Stomach (tissue), 9 donors: ENCODE measurements around the gene UST. TPM values are rescaled to one million over a fixed set of nuclear protein-coding genes. Genes with fewer than 3 reads are reported as not detected.
"Not testable (repeated sequence)": the region's sequence is repeated elsewhere in the genome, so short reads cannot be mapped to it uniquely, and the experiment has no call there.

Source experiments
- DNase-seq, 2 donors: peaks; one replicate each; pipeline versions ENCODE4 v3.0.0 to v3.0.0-alpha.2; 2013 to 2019
- H3K27ac ChIP-seq, 5 donors: fragments of 200-600 bp in 4 of 5; sonication (generic) in 4 of 5; one replicate each; pipeline ENCODE4 v1.5.1; 2013 to 2019; ENCODE audit warnings: mild to moderate bottlenecking in 1 of 5, moderate library complexity in 1 of 5
- H3K27me3 ChIP-seq, 3 donors: fragments of 200-600 bp; sonication (generic); one replicate each; pipeline ENCODE4 v1.5.1; 2017 to 2019; ENCODE audit warnings: mixed run types in 1 of 3
- H3K36me3 ChIP-seq, 4 donors: fragments of 200-600 bp; sonication (generic); 1 replicate in 3 of 4; 2 replicates in 1 of 4; pipeline ENCODE4 v1.5.1; 2016 to 2019
- H3K4me1 ChIP-seq, 4 donors: fragments of 200-600 bp; sonication (generic); one replicate each; pipeline ENCODE4 v1.5.1; 2016 to 2019
- H3K4me3 ChIP-seq, 4 donors: fragments of 200-600 bp; sonication (generic) in 3 of 4; one replicate each; pipeline ENCODE4 v1.5.1; 2016 to 2019; ENCODE audit warnings: mild to moderate bottlenecking in 1 of 4
- H3K9me3 ChIP-seq, 4 donors: fragments of 200-600 bp; sonication (generic); one replicate each; pipeline ENCODE4 v1.5.1; 2016 to 2019
- EP300 ChIP-seq: sonication (generic); formaldehyde crosslinking; IDR thresholded peaks from one replicate; pipeline ENCODE4 v1.6.1; 2017; ENCODE audit warnings: antibody characterized with exemption
- POLR2A ChIP-seq, 4 donors: fragments of 450-650 bp; IDR thresholded peaks; one replicate each; pipeline ENCODE4 v1.6.1; 2016; ENCODE audit warnings: antibody characterized with exemption in 4 of 4, control low read depth in 2 of 4, mild to moderate bottlenecking in 1 of 4, moderate library complexity in 1 of 4
- POLR2AphosphoS5 ChIP-seq, 3 donors: sonication (generic); formaldehyde crosslinking; IDR thresholded peaks; one replicate each; pipeline ENCODE4 v1.6.1; 2016; ENCODE audit warnings: antibody characterized with exemption in 3 of 3
- WGBS, 5 donors: extraction: QIAGEN DNeasy Blood & Tissue Kit in 3 of 5; methylation state at CpG; one replicate each; pipeline versions ENCODE4 v1.1.5 to v1.1.7; 2013 to 2018; 5-methylcytosine and 5-hydroxymethylcytosine counted together
- intact Hi-C: fragments of 100-400 bp; cut with DNase I; formaldehyde crosslinking; loops from one replicate; pipeline ENCODE4 v1.15.1; 2023; ENCODE audit warnings: low total_unique reads
- polyA plus RNA-seq, 3 donors: library from polyadenylated mRNA; stranded (reverse); fragments of 200-250 nt; gene quantifications; one replicate each; pipeline ENCODE4 v1.2.3, GENCODE V29; 2013
- total RNA-seq, 5 donors: library from RNA; depleted of rRNA; stranded (reverse); fragments of >200 nt; gene quantifications; one replicate each; pipeline versions ENCODE4 v1.1.0 to v1.2.3, GENCODE V29; 2014 to 2016
- TF ChIP-seq, protein P1 (sequence below), 7 experiments: fragments of 450-650 bp in 4 of 7; fragments of 200-600 bp in 3 of 7; sonication (generic) in 3 of 7; IDR thresholded peaks; one replicate each; pipeline ENCODE4 v1.5.1; 2016 to 2019; ENCODE audit warnings: antibody characterized with exemption in 7 of 7, control low read depth in 2 of 7, mild to moderate bottlenecking in 1 of 7
- donor health status: healthy with polysubstance abuse.
- donor health status: Bipolar disorder and iron deficiency.
- donor health status: healthy.

The UST gene
- total and polyA plus RNA-seq, 8 donors, result 2.2 to 45.8 (median 8.9) TPM

- intact Hi-C loops, result loop anchor here (5.0 kb wide), 1 partner anchor 198 kb away; no protein-coding TSS in a partner anchor
- 82 to 94% (median 84%) methylated on average over 1 of the region's 1 CpG for whole genome bisulfite sequencing, 5 donors
- Histone ChIP-seq H3K27ac (no peak overlapping the region), H3K4me1 (peaks cover 15 to 37% (median 33%) of the 10 kb centered on the region in 4 donors), H3K27me3 (peaks cover 0 to 24% (median 11%) of the 10 kb centered on the region in 3 donors), H3K4me3 (no peak overlapping the region), H3K36me3 (no peaks in the 10 kb centered on the region), H3K9me3 (no peaks in the 10 kb centered on the region)
- DNase-seq, result no peak
- no peak for TF ChIP-seq POLR2A (IDR thresholded peaks at IDR 0.05)
- TF ChIP-seq POLR2AphosphoS5 (IDR thresholded peaks at IDR 0.05), result no peak
- TF ChIP-seq, protein P1, sequence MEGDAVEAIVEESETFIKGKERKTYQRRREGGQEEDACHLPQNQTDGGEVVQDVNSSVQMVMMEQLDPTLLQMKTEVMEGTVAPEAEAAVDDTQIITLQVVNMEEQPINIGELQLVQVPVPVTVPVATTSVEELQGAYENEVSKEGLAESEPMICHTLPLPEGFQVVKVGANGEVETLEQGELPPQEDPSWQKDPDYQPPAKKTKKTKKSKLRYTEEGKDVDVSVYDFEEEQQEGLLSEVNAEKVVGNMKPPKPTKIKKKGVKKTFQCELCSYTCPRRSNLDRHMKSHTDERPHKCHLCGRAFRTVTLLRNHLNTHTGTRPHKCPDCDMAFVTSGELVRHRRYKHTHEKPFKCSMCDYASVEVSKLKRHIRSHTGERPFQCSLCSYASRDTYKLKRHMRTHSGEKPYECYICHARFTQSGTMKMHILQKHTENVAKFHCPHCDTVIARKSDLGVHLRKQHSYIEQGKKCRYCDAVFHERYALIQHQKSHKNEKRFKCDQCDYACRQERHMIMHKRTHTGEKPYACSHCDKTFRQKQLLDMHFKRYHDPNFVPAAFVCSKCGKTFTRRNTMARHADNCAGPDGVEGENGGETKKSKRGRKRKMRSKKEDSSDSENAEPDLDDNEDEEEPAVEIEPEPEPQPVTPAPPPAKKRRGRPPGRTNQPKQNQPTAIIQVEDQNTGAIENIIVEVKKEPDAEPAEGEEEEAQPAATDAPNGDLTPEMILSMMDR (IDR thresholded peaks at IDR 0.05), result no peak
- no peak for TF ChIP-seq EP300
Observed at GRCh38 chr6:148749674-148750073, 2.8 kb downstream of the UST start.

DNA sequence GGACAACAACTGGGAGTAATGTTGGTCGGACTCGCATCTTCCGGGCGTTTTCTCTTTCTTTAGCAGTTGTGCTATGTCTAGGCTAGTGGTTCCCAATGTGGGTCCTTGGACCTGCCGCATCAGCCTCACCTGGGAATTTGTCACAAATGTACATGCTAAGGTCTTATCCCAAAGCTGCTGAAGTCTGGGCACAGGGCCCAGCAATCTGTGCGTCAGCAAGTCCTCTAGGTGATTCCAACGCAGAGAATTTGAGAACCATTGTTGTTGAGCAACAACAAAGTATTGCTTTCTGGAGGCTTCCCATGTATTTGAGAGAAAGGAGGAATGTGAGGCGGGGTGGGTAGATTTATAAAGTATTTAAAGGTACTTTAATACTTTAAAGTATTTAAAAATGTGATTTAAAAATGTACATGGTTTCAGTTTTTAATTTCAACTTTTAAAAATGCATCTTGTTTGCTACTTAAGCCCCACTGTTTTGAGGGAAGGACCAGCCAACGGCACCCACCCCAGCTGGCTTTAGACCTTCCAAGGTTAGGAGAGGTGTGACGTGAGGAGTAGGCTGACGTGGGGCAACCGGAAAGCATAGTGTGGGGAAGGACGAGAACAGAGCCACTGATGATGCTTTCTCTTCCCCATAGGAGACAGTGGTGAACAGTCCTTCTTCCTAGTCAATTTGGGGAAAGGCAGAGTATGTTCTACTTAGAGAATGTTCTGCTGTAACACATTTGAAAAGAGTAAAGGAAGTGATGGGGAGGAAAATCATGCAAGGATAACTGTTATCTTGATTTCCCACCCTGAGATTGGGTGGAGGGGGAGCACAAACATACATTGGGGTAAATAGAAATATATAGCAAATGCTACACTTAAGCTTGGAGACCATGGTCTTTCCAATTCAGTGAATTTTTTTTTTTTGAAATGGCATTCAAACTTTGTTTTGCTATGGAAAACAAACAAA, 4.3 kb downstream of the UST start:
- intact Hi-C loops, result no loop called here

DNA sequence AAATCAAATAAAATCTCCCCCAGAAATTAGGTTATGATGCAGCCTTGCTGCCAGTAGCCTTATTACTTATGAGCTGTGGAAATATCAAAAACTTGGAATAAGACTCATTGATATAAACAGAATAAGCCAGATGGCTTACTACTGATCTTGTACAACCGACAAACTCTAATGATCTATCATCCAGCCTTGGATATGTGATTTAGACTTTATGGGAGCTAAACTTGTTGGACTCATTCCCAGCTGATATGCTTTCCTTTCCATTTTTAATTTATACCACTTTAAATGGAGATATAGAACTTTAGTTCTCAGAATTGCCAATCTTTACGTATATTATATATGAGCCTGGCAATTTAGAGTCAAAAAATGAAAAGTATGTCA, 5.0 kb downstream of the UST start:
- Histone ChIP-seq H3K27ac (no peak overlapping the region), H3K4me3 (no peak overlapping the region), H3K27me3 (peaks cover 0 to 17% (median 11%) of the 10 kb centered on the region in 3 donors), H3K36me3 (no peaks in the 10 kb centered on the region), H3K4me1 (peaks cover 8 to 28% (median 24%) of the 10 kb centered on the region in 4 donors), H3K9me3 (no peaks in the 10 kb centered on the region)
- WGBS, 5 donors, result 78 to 89% (median 80%) methylated on average over 2 of the region's 2 CpGs
- DNase-seq, result no peak
- TF ChIP-seq, protein P1 (IDR thresholded peaks at IDR 0.05), result no peak
- TF ChIP-seq POLR2A (IDR thresholded peaks at IDR 0.05) (no peak), EP300 (no peak), POLR2AphosphoS5 (IDR thresholded peaks at IDR 0.05) (no peak)
- intact Hi-C loops, result no loop called here

More for the DNA sequence above, 4.3 kb downstream of the UST start:
- DNase-seq, result no peak
- Histone ChIP-seq H3K9me3 (no peaks in the 10 kb centered on the region), H3K27ac (no peak overlapping the region), H3K4me3 (no peak overlapping the region), H3K27me3 (peaks cover 0 to 24% (median 11%) of the 10 kb centered on the region in 3 donors), H3K4me1 (peaks cover 10 to 32% (median 27%) of the 10 kb centered on the region in 4 donors), H3K36me3 (no peaks in the 10 kb centered on the region)
- TF ChIP-seq EP300, result no peak
- no peak for TF ChIP-seq POLR2AphosphoS5 (IDR thresholded peaks at IDR 0.05)
- TF ChIP-seq, protein P1 (IDR thresholded peaks at IDR 0.05), result no peak
- no peak for TF ChIP-seq POLR2A (IDR thresholded peaks at IDR 0.05)
- 82 to 89% (median 86%) methylated on average over 13 of the region's 13 CpGs for WGBS, 5 donors

DNA sequence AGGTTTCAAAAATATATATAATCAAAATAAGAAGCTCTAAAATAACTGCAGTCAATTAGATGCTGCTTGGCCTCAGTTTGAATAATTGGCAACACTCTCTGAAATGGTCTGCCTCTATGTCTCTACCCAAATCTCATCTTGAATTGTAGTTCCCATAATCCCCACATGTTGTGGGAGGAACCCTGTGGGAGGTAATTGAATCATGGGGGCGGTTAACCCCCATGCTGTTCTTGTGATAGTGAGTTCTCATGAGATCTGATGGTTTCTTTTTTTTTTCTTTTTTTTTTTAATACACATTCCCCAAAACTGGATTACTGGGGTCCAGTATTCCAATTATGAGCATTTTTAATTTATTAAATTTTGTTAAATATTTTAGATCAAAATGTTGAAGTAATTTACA, 8.5 kb downstream of the UST start:
- DNase-seq, H3K4me3 ChIP-seq, H3K9me3 ChIP-seq, intact Hi-C loops, H3K36me3 ChIP-seq, H3K27ac ChIP-seq, H3K27me3 ChIP-seq: not testable (repeated sequence)
- WGBS, 5 donors, result 0 to 48% (median 45%) methylated on average over 1 of the region's 1 CpG
- peaks cover 0 to 27% (median 4%) of the 10 kb centered on the region in 4 donors for H3K4me1 ChIP-seq
